B cell (primary cell): ENCODE measurements around the gene CRACR2A. TPM values are rescaled to one million over a fixed set of nuclear protein-coding genes. Genes with fewer than 3 reads are reported as not detected.

Experiments
- ATAC-seq: fragments of 200-7000 bp; cut with Tn5 transposase; one replicate; pipeline ENCODE4 v1.10.0; 2021; ENCODE audit warnings: low read depth, mild to moderate bottlenecking, moderate number of reproducible peaks, moderate library complexity
- CTCF ChIA-PET: fragments of 350-600 bp; sonication (Branson Sonifier 250); formaldehyde crosslinking; loops from one replicate; lab custom pipeline; 2021; ENCODE audit warnings: antibody characterized with exemption, inconsistent platforms; lab: Charles Lee
- POLR2A ChIA-PET: fragments of 350-600 bp; sonication (Branson Sonifier 250); formaldehyde crosslinking; loops from one replicate; lab custom pipeline; 2021; ENCODE audit warnings: antibody characterized with exemption; lab: Charles Lee
- DNase-seq: peaks from one replicate; pipeline ENCODE4 v3.0.0; 2013
- H2AFZ ChIP-seq: 2 replicates; pipeline ENCODE4 v1.6.1; 2012; ENCODE audit warnings: mild to moderate bottlenecking, low read depth, low read length; ENCODE audit not compliant: insufficient read depth, poor library complexity, severe bottlenecking
- H3K27ac ChIP-seq, 2 donors: 1 replicate in 1 of 2; 2 replicates in 1 of 2; pipeline ENCODE4 v1.5.1; 2012 to 2013; ENCODE audit warnings: low read length in 2 of 2, mild to moderate bottlenecking in 2 of 2, moderate library complexity in 1 of 2
- H3K27me3 ChIP-seq, 4 experiments: fragments of 200-600 bp in 1 of 4; sonication (generic) in 1 of 4; replicated peaks in 1 of 4; 1 replicate in 2 of 4; 2 replicates in 2 of 4; pipeline versions ENCODE4 v1.6.1 to v1.7.0; 2013 to 2016; ENCODE audit warnings: low read length in 3 of 4, mild to moderate bottlenecking in 2 of 4, mixed read lengths in 1 of 4, moderate library complexity in 1 of 4; ENCODE audit not compliant: insufficient read depth in 4 of 4, control insufficient read depth in 3 of 4; ENCODE audit errors: control extremely low read depth in 1 of 4
- H3K36me3 ChIP-seq, 2 experiments: replicated peaks in 1 of 2; 1 replicate in 1 of 2; 2 replicates in 1 of 2; pipeline versions ENCODE4 v1.6.1 to v1.7.1; 2013; ENCODE audit warnings: low read length in 1 of 2; ENCODE audit not compliant: insufficient read depth in 2 of 2, control insufficient read depth in 1 of 2; ENCODE audit errors: control extremely low read depth in 1 of 2, extremely low read depth in 1 of 2
- H3K4me1 ChIP-seq, 2 donors: fragments of 200-600 bp in 1 of 2; sonication (generic) in 1 of 2; 1 replicate in 1 of 2; 2 replicates in 1 of 2; pipeline versions ENCODE4 v1.5.1 to v1.6.1; 2013 to 2017; ENCODE audit warnings: low read length in 2 of 2; ENCODE audit not compliant: control insufficient read depth in 2 of 2, insufficient read depth in 2 of 2
- H3K4me2 ChIP-seq: replicated peaks from 2 replicates; pipeline ENCODE3; 2012; ENCODE audit warnings: mild to moderate bottlenecking, low read depth, low read length; ENCODE audit not compliant: poor library complexity, severe bottlenecking
- H3K4me3 ChIP-seq, 5 experiments: fragments of 200-600 bp in 1 of 5; sonication (generic) in 1 of 5; 1 replicate in 3 of 5; 2 replicates in 2 of 5; pipeline versions ENCODE4 v1.5.1 to v1.7.0; 2011 to 2016; ENCODE audit warnings: low read length in 4 of 5, mild to moderate bottlenecking in 4 of 5, low read depth in 2 of 5, control low read depth in 1 of 5, moderate library complexity in 1 of 5; ENCODE audit not compliant: insufficient read depth in 1 of 5; ENCODE audit errors: control extremely low read depth in 1 of 5, extremely low read depth in 1 of 5
- H3K79me2 ChIP-seq: fragments of 200-600 bp; sonication (generic); one replicate; pipeline ENCODE4 v1.6.0; 2016; ENCODE audit warnings: low read length; ENCODE audit not compliant: control insufficient read depth, insufficient read depth
- H3K9ac ChIP-seq: fragments of 200-600 bp; sonication (generic); 2 replicates; pipeline ENCODE4 v1.6.1; 2017; ENCODE audit warnings: mild to moderate bottlenecking, low read length, moderate library complexity
- H3K9me3 ChIP-seq, 3 donors: one replicate each; pipeline versions ENCODE4 v1.6.1 to v1.7.1; 2013; ENCODE audit warnings: low read length in 2 of 3; ENCODE audit not compliant: control insufficient read depth in 2 of 3, insufficient read depth in 1 of 3; ENCODE audit errors: control extremely low read depth in 1 of 3
- H4K20me1 ChIP-seq: 2 replicates; pipeline ENCODE4 v1.6.0; 2012; ENCODE audit warnings: mild to moderate bottlenecking, low read length; ENCODE audit not compliant: insufficient read depth, control insufficient read depth, poor library complexity, severe bottlenecking
- H3K27ac Mint-ChIP-seq: one replicate; pipeline ENCODE4 v1.8.0; 2021; ENCODE audit warnings: mixed read lengths
- H3K27me3 Mint-ChIP-seq: one replicate; pipeline ENCODE4 v1.8.0; 2021; ENCODE audit warnings: mixed read lengths
- H3K4me1 Mint-ChIP-seq: one replicate; pipeline ENCODE4 v1.8.0; 2021; ENCODE audit warnings: mixed read lengths
- H3K4me3 Mint-ChIP-seq: one replicate; pipeline ENCODE4 v1.8.0; 2021; ENCODE audit warnings: mixed read lengths
- H3K9me3 Mint-ChIP-seq: one replicate; pipeline ENCODE4 v1.8.0; 2022; ENCODE audit warnings: mixed read lengths; ENCODE audit not compliant: insufficient read depth
- EZH2 ChIP-seq: IDR thresholded peaks from 2 replicates; pipeline ENCODE4 v1.6.1; 2012; ENCODE audit warnings: borderline replicate concordance, low read depth, mild to moderate bottlenecking, moderate library complexity, low read length; ENCODE audit not compliant: insufficient read depth, poor library complexity, severe bottlenecking
- WGBS: methylation state at CpG from one replicate; pipeline ENCODE4 v1.1.5; 2013; ENCODE audit warnings: missing lambda C conversion rate; ENCODE audit not compliant: insufficient coverage; 5-methylcytosine and 5-hydroxymethylcytosine counted together
- intact Hi-C: fragments of 100-400 bp; cut with micrococcal nuclease; formaldehyde crosslinking; loops from one replicate; pipeline ENCODE4 v1.10.0; 2022
- polyA plus RNA-seq: library from polyadenylated mRNA; depleted of rRNA; stranded (reverse); fragments of >200 nt; gene quantifications from 2 replicates; pipeline ENCODE4 v1.2.3, GENCODE V29; 2012
- total RNA-seq, 2 donors: library from RNA; stranded (reverse); fragments of 120-200 nt in 1 of 2; gene quantifications; 1 replicate in 1 of 2; 2 replicates in 1 of 2; pipeline versions ENCODE4 v1.2.3 to v1.2.4, GENCODE V29; 2013 to 2022
- TF ChIP-seq, protein P1 (sequence below): fragments of 200-600 bp; IDR thresholded peaks from one replicate; pipeline ENCODE4 v1.8.0; 2022; ENCODE audit warnings: antibody characterized with exemption, mild to moderate bottlenecking

The CRACR2A gene
- total and polyA plus RNA-seq, 2 donors (not counting 1 experiment from before 2014, with no cell fraction given), result 15.2 to 26.1 TPM

GRCh38 chr12:3658327-3659163 is 94.4 kb downstream of the CRACR2A start:
- H3K4me3 ChIP-seq, result no peak overlapping the region
- H3K4me1 Mint-ChIP-seq, result no peaks in the 10 kb centered on the region
- CTCF ChIA-PET, result interaction anchor here (0.6 to 3.2 kb wide), 7 partner anchors 10 to 1992 kb away, joined by 3 to 14 read pairs (median 3); no protein-coding TSS in a partner anchor
- no peak overlapping the region for H3K27ac ChIP-seq
- peaks cover 1 to 76% of the 10 kb centered on the region in 2 experiments for H3K36me3 ChIP-seq
- TF ChIP-seq EZH2, result no peak
- TF ChIP-seq, protein P1, sequence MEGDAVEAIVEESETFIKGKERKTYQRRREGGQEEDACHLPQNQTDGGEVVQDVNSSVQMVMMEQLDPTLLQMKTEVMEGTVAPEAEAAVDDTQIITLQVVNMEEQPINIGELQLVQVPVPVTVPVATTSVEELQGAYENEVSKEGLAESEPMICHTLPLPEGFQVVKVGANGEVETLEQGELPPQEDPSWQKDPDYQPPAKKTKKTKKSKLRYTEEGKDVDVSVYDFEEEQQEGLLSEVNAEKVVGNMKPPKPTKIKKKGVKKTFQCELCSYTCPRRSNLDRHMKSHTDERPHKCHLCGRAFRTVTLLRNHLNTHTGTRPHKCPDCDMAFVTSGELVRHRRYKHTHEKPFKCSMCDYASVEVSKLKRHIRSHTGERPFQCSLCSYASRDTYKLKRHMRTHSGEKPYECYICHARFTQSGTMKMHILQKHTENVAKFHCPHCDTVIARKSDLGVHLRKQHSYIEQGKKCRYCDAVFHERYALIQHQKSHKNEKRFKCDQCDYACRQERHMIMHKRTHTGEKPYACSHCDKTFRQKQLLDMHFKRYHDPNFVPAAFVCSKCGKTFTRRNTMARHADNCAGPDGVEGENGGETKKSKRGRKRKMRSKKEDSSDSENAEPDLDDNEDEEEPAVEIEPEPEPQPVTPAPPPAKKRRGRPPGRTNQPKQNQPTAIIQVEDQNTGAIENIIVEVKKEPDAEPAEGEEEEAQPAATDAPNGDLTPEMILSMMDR, result peak; percentile 17
- no peak for ATAC-seq
- no peaks in the 10 kb centered on the region for H3K9me3 Mint-ChIP-seq
- H3K79me2 ChIP-seq, result no peaks in the 10 kb centered on the region
- POLR2A ChIA-PET, result no interaction called here
- H3K4me1 ChIP-seq, result no peaks in the 10 kb centered on the region
- intact Hi-C loops, result loop anchor here (1.0 kb wide), 1 partner anchor 119 kb away; no protein-coding TSS in a partner anchor
- no peak overlapping the region for H3K4me2 ChIP-seq
- H2AFZ ChIP-seq, result no peak overlapping the region
- DNase-seq, result peak; percentile 25
- no peak overlapping the region for H3K4me3 Mint-ChIP-seq
- 92% methylated on average over 11 of the region's 13 CpGs for WGBS
- H4K20me1 ChIP-seq, result no peaks in the 10 kb centered on the region
- no peaks in the 10 kb centered on the region for H3K27me3 Mint-ChIP-seq
- H3K27me3 ChIP-seq, result no peaks in the 10 kb centered on the region
- no peak overlapping the region for H3K9ac ChIP-seq
- H3K9me3 ChIP-seq, result no peaks in the 10 kb centered on the region
- H3K27ac Mint-ChIP-seq, result no peak overlapping the region
